Measurements from ENCODE around the gene HMX1. TPM values are rescaled to one million over a fixed set of nuclear protein-coding genes. Genes with fewer than 3 reads are reported as not detected.

Gene HMX1
- total and polyA plus RNA-seq, 10 of the 15 experiments (the other 5 are each of a cell fraction or from before 2014, with no cell fraction given): not detected

DNA sequence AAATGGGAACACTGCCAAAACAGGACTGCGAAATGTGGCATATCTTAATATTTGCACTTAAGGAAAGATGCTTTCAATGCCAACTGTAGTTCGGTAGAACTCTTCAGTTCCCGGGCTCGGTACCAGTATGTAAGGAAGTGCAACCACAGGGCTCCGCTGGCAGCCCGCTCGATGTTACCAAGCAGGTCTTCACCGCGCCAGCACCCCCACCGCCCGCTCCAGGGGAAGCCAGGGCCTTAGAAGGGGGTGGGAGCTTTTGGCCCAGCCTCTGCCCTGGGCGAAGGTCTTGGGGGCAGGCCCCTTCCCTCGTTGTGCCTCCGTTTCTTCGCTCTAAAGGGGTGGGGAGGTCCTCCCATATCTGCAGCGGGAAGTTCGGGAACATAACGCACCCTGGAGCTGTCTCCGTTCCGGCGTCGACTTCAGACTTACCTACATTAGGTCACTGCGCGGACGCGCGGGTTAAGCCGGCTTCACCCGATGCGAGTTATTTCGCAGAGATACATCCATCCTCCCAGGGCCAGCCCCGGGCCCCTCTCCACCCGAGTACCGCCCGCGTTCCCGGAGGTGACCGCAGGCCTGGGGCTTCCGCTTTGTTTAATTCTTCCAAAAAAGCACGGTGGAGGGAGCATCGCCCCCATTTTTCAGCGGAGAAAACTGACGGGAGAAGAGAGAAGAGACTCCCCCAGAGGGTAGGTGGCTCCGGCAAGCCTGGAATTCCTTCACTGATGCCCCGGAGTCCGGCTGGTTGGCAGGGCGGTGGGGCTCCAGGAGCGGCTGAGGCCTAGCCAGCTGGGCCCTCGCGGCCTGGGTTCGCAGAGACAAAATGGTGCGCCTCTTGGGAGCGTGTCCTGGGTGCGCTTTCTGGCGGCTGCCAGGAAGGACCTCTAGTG, 1.0 kb upstream of the HMX1 start:
- Histone ChIP-seq H4K20me1 (ENCODE audit: control insufficient read depth, insufficient read depth) (no peaks in the 10 kb centered on the region), H3K27ac (ENCODE audit: control insufficient read depth, insufficient read depth) (no peak overlapping the region), H3K9ac (ENCODE audit: control insufficient read depth, insufficient read depth, low read length) (no peak overlapping the region), H3K36me3 (ENCODE audit: control insufficient read depth in 2 of 2, insufficient read depth in 2 of 2, low read length in 1 of 2) (no peaks in the 10 kb centered on the region; a peak in 1 of 4 replicates), H3K9me3 (replicated peaks; ENCODE audit: control insufficient read depth, insufficient read depth, low read length) (peaks cover 2% of the 10 kb centered on the region; the same call in 1 of the 3 replicates), H3K27me3 (replicated peaks in 1 of 2; ENCODE audit: control insufficient read depth in 2 of 2, insufficient read depth in 2 of 2, low read length in 1 of 2) (peaks cover 0 to 1% of the 10 kb centered on the region in 2 experiments; a peak in 1 of 4 replicates), H3K4me2 (ENCODE audit: control insufficient read depth, insufficient read depth) (no peak overlapping the region), H3K4me1 (ENCODE audit: control insufficient read depth, insufficient read depth, low read length) (no peaks in the 10 kb centered on the region), H3K79me2 (ENCODE audit: control insufficient read depth, insufficient read depth, low read length) (no peaks in the 10 kb centered on the region), H3K4me3 (no peak overlapping the region), H2AFZ (ENCODE audit: control insufficient read depth, low read depth, low read length) (no peak overlapping the region)
- SMC1A ChIA-PET (ENCODE audit: uncharacterized antibody, unreplicated experiment): no interaction called here
- FAIRE-seq (no peak), DNase-seq (ENCODE audit: low read depth, low spot score) (no peak), ATAC-seq (no peak)
- CTCF ChIA-PET: no interaction called here
- RAD21 ChIA-PET (ENCODE audit: unreplicated experiment): no interaction called here
- 39% methylated on average over 50 of the region's 55 CpGs for WGBS (ENCODE audit: insufficient coverage, insufficient replicate concordance, low lambda C conversion rate, missing lambda C conversion rate)
- in situ Hi-C loops (cut with MboI) (no loop called here), intact Hi-C loops (cut with micrococcal nuclease; ENCODE audit: unreplicated experiment) (no loop called here)
- POLR2A ChIA-PET: no interaction called here
- BruUV-seq (replicated peaks): no TSS peak
- TF ChIP-seq TARDBP (IDR thresholded peaks at IDR 0.05; ENCODE audit: borderline replicate concordance): no peak
- no peak for TF ChIP-seq FOS (IDR thresholded peaks at IDR 0.05; ENCODE audit: borderline replicate concordance, extremely low read depth, insufficient read length)
- no peak for TF ChIP-seq IRF4 (IDR thresholded peaks at IDR 0.05; ENCODE audit: low read depth, low read length)
- TF ChIP-seq, protein P1, sequence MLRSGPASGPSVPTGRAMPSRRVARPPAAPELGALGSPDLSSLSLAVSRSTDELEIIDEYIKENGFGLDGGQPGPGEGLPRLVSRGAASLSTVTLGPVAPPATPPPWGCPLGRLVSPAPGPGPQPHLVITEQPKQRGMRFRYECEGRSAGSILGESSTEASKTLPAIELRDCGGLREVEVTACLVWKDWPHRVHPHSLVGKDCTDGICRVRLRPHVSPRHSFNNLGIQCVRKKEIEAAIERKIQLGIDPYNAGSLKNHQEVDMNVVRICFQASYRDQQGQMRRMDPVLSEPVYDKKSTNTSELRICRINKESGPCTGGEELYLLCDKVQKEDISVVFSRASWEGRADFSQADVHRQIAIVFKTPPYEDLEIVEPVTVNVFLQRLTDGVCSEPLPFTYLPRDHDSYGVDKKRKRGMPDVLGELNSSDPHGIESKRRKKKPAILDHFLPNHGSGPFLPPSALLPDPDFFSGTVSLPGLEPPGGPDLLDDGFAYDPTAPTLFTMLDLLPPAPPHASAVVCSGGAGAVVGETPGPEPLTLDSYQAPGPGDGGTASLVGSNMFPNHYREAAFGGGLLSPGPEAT (IDR thresholded peaks at IDR 0.05; ENCODE audit: low read depth): no peak
- TF ChIP-seq, protein P2, sequence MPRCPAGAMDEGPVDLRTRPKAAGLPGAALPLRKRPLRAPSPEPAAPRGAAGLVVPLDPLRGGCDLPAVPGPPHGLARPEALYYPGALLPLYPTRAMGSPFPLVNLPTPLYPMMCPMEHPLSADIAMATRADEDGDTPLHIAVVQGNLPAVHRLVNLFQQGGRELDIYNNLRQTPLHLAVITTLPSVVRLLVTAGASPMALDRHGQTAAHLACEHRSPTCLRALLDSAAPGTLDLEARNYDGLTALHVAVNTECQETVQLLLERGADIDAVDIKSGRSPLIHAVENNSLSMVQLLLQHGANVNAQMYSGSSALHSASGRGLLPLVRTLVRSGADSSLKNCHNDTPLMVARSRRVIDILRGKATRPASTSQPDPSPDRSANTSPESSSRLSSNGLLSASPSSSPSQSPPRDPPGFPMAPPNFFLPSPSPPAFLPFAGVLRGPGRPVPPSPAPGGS (IDR thresholded peaks at IDR 0.05; ENCODE audit: borderline replicate concordance, insufficient read depth, low read depth, low read length, poor library complexity, severe bottlenecking): no peak
- no peak for TF ChIP-seq FOXM1 (IDR thresholded peaks at IDR 0.05; ENCODE audit: low read depth, low read length)
- no peak for TF ChIP-seq SPI1 (IDR thresholded peaks at IDR 0.05; ENCODE audit: borderline replicate concordance, insufficient read depth, low read depth, low read length)
- TF ChIP-seq, protein P3, sequence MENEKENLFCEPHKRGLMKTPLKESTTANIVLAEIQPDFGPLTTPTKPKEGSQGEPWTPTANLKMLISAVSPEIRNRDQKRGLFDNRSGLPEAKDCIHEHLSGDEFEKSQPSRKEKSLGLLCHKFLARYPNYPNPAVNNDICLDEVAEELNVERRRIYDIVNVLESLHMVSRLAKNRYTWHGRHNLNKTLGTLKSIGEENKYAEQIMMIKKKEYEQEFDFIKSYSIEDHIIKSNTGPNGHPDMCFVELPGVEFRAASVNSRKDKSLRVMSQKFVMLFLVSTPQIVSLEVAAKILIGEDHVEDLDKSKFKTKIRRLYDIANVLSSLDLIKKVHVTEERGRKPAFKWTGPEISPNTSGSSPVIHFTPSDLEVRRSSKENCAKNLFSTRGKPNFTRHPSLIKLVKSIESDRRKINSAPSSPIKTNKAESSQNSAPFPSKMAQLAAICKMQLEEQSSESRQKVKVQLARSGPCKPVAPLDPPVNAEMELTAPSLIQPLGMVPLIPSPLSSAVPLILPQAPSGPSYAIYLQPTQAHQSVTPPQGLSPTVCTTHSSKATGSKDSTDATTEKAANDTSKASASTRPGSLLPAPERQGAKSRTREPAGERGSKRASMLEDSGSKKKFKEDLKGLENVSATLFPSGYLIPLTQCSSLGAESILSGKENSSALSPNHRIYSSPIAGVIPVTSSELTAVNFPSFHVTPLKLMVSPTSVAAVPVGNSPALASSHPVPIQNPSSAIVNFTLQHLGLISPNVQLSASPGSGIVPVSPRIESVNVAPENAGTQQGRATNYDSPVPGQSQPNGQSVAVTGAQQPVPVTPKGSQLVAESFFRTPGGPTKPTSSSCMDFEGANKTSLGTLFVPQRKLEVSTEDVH (IDR thresholded peaks at IDR 0.05; ENCODE audit: low read depth, partially characterized antibody): no peak
- TF ChIP-seq EP300 (IDR thresholded peaks at IDR 0.05; ENCODE audit: borderline replicate concordance in 1 of 2, control insufficient read depth in 1 of 2, low read depth in 2 of 2, low read length in 2 of 2): no peak
- TF ChIP-seq RCOR1 (conservative IDR thresholded peaks at IDR 0.05; ENCODE audit: low read depth, low read length): no peak
- TF ChIP-seq ZNF274 (IDR thresholded peaks at IDR 0.05; ENCODE audit: insufficient read depth, insufficient read length): no peak
